ENCODE measurements around the gene NFATC4.

DNA sequence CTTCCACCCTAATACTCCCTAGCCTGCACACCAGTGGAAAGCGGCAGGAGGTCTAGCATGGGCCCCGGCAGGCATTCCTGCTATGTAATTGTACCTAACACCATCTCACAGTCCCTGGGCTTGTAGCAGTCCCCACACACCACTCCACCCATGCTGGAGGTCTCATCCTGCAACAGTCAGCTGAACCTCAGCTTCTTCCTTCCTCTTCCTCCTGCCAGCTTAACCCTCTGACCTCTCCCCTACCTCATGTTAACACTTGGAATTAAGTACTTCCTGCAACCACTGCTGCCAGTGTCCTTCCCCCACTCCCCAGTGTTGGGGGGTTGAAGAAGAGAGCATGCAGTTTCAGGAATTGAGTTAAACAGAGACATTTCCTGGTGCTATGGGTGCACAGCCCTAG, 40.7 kb upstream of the NFATC4 start:
- TF ChIP-seq, protein P1, sequence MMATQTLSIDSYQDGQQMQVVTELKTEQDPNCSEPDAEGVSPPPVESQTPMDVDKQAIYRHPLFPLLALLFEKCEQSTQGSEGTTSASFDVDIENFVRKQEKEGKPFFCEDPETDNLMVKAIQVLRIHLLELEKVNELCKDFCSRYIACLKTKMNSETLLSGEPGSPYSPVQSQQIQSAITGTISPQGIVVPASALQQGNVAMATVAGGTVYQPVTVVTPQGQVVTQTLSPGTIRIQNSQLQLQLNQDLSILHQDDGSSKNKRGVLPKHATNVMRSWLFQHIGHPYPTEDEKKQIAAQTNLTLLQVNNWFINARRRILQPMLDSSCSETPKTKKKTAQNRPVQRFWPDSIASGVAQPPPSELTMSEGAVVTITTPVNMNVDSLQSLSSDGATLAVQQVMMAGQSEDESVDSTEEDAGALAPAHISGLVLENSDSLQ (IDR thresholded peaks at IDR 0.05), result no peak
- TF ChIP-seq ARNT (IDR thresholded peaks at IDR 0.05), result no peak
- TF ChIP-seq HDGF (IDR thresholded peaks at IDR 0.05; ENCODE audit: borderline replicate concordance), result no peak
- TF ChIP-seq L3MBTL2 (conservative IDR thresholded peaks at IDR 0.05), result no peak
